Inflammatory macrophage treated with lipopolysaccharide for 1 hour (primary cell): ENCODE data around the gene HDAC8.
"Not testable (repeated sequence)": the region's sequence is repeated elsewhere in the genome, so short reads cannot be mapped to it uniquely, and the experiment has no call there.

Experiments used
- DNase-seq, 2 donors: peaks; one replicate each; pipeline ENCODE4 v3.0.0-alpha.2; 2020 to 2022

The HDAC8 gene

DNA sequence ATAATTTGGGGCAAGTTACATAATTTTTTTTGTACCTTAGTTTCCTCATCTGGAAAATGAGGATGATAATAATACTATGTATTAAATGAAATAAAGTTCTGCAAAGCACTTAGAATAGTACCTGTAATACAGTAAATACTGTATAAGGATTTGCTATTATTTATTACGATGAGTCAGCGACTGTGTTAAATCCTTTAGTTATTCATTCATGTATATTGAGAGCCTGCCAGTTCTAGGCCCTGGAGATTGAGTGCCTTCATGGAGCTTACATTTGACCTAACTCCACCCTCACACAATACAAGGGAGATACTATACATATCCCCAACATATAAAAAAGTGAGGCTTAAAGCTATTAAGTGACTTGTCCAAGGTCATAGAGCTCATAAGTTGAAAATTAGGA, 199.9 kb downstream of the HDAC8 start:
- DNase-seq: no peak

DNA sequence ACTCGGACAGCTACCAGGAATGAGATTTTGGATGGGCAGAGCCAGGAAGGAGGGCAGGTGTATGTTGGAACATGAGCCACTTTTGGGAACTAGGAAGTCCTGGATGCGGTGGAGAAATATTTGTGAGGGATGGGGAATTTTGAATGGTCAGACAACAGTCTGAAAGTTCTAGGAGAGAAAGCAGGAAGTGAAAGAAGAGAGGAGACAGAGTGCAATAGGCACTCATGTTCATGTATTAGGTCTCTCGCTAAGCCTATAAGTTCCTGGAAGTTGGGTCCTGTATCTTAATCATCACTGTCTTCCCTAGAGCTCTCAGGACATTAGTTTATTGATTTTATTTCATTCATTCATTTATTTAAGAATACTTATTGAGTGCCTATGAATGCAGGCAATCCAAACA, 201.2 kb downstream of the HDAC8 start:
- no peak for DNase-seq

DNA sequence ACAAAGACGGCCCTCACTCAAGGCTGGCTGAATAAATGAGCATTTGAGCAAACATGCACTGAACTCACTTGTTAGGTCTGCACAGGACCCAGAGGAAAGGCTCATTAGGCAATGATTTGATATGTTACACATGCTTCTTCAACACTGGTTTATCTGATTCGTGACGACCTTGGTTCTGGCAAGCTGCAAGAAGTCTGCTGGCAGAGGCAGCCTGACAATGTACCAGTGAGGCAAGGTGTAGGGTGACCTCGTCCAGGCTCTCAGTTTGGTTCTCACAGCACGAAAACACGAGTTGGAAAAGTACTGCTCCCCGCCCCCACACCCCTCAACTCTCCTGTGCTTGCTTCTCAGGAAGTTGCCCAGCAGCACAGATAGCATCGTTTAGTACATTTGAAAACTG, 203.8 kb downstream of the HDAC8 start:
- DNase-seq: no peak

DNA sequence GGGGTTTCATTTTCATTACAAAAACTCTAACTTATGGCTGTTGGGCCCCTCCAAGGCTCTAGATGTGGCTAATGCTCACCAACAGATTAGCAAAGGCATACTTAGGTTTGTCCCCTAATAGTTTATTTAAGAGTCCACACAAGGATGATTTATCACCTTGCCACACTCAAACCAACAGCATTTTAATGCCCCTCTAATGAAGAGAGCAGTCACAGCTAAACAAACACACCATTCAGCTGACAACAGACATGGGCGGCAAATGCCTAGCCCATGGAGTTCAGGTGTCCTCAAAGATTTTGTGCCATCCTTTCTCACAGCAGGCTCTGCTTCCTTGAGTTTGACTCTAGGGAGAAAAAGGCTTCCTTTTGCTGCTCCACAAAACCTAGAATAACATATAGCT, 205.1 kb downstream of the HDAC8 start:
- DNase-seq: no peak

DNA sequence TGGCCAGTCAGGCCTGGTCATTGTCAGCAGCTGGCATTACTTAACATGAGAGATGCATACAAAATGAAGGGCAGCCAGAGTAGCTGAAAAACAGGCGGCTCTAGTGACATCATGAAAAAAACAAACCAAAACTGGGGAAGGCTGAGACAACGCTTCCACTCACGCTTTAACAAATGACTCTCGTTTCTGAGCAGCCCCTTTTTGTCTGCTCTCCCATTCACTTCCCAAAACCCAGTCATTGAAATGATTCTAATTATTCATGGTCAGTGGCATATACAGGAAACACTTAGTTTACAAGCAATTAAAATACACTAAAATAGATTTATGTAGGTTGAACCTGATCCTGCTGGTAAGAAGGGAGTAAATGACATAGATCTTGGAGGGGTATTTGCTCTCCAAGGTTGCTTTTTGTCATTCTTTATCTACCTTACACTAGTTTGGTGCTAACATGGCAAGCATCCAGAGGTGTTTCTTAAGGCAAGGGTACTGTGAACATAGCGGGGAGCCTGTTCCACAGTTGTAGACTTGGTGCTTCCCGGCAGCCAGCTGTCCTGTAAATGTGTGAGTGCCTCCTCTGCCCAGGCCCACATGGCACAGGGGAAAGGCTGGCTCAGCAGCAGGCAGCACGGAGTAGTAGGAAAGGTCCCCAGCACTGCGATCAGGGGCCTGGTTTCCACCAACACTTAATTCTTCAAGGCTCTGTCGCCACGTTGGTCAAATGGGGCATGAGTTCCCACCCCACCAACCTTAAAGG, 205.8 kb downstream of the HDAC8 start:
- DNase-seq: no peak

DNA sequence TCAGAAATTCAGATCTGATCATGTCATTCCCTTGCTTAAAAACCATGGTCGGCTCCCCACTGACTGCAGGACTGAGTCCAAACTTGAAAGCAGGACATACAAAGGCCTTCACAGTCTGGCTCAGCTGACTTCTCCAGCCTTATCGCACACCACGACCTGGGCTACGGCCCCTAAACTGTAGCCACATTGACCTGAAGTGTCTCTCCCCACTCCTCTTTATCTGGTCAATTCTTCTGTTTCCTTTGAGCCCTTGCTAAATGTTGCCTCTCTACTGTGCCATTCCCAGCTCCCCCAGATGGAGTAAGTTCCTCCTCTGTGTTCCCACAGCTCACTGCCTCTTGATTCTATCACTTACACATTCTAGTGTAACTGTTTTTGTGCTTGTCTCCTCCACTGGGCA, 206.5 kb downstream of the HDAC8 start:
- no peak for DNase-seq

DNA sequence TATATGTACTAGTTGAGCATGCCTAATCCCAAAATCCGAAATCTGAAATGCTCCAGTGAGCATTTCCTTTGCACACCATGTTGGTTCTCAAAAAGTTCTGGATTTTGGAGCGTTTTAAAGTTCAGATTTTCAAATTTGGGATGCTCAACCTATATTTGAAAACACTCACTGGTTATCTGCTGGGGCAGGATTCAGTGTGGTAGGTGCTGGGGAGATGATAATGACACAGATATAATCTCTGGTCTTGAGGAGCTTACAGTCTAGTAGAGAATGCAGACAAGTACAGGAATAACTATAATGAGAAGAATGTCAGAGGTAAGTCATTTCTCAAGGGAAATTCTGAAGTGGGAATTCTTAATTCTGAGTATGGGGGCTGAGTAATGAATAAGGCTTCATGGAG, 207.5 kb downstream of the HDAC8 start:
- DNase-seq: no peak

DNA sequence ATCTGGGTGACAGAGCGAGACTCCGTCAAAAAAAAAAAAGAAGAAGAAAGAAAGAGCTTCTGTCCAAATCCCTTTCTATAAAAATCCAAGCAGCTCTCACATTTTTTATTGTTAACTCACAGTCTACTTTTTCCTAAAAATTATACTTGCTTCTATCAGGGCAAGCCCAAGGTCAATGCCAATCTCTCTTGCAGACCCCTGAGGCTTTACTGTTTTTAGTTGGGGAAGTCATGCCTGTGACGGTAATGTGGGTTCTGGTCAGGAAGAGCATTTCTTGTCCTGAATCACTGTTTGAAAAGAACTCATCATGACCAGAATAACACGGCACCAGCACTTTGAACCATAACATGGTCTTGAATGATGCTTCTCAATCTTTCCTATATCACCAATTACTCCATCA, 212.3 kb downstream of the HDAC8 start:
- DNase-seq: no peak

DNA sequence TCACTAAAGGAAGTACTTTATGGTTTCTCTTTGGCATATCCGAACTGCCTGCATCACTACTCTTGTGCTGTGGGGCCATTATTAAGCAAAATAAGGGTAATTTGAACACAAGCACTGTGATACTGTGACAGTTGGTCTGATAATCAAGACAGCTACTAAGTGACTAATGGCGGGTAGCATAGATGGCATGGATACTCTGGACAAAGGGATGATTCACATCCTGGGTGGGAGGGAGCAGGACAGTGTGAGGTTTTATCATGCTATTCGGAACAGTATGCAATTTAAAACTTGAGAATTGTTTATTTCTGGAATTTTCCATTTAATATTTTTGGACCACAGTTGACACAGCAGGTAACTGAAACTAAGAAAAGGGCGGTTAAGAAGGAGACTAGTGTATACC, 214.3 kb downstream of the HDAC8 start:
- DNase-seq: no peak

DNA sequence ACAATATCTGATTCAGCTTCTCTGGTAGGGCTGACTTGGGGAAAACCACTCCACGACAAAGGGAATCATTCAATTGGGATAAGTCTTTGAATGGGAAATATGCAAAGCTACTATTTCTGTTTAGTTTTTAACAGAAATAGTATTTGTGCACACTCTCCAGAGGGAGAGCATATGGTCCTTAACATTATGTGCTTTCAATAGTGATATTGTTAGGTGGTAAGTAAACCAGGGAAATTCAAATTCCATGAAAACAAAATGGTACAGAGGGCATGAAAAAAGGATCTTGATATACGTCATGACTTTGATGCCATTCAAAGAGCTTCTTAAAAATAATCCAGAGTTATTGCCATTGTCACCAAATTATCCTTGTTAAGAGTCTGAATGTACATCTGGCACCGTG, 219.9 kb downstream of the HDAC8 start:
- DNase-seq: no peak

DNA sequence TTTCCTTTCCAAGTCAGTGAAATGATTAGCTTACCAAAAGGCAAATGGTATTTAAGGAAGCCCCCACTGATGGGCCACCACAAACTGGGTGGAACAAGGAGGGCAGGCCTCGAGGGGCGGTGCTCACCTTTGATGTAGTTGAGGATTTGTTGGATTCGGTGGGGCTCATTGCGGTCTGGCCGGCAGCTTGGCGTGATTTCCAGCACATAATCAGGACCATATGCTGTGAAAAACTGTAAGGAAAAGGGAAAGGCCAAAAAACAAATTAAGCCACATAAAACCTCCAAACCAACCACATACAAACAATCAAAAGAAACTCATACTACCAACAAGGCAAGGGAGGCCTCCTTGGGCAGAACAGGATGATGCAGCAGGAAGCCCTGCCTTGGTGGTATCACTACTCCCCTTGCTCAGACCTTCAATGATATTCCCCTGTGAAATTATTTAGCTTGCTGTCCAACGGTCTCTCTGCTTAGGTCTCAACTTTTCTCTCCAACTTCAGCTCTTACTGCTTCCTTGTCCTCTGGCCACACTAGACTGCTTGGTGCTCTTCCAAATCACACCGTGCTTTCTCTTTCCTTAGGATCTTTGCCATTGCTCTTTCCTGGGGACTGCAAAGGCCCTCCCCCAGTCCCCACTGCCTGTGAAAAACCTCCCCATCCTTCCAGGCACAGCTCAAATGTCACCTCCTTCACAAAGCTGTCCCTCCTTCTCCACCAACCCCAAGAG, 220.9 kb downstream of the HDAC8 start:
- no peak for DNase-seq

DNA sequence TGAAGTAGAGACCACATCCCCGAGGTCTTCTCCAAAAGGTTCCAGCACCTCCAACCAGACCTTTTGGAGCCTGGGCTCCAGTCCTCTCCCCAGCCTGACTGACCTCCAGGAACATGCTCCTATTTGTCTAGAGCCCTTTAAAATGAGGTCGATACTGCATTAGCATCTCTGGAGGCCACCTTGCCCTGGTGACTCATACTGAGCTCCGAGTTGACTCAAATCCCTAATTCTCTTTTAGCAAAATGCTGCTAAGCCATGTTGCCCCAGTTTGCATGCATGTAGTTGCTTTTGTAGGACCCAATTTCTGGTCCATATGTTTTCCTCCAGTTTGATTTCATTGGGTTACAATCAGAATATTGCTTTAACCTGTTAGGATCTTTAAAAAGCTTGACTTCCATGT, 223.5 kb downstream of the HDAC8 start:
- no peak for DNase-seq

DNA sequence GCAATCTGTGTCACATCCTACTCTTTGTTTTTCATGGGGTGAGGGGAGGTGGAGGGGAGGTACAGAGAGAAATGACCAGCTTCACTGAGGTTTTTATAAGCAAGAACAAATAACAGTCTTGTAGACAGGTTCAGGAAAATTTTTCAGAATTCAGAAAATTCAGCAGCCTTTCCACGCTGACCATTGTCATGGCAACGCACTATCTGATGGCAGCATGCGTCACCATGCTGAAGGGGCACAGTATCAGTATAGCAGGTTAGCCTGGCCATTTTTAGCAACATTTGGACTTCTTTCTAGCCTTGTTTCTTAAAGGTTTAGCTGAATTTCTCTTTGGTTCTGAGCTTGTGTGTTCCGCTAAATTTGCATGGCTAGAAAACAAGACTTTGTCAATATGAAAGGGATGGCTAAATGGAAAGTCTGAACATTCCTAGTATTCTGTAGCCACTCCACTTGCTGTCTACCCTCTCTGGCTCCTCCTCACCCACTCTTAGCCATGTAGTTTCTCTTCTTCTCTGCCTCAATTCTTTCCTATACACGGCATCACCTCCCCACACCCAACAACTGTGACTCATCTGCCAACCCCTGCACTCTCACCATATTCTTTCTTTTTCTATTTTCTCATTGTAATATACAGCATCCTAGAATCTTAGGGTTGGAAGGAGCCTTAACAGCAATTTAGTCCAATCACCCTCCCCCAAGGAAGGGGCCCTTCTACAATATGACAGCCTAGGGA, 224.2 kb downstream of the HDAC8 start:
- no peak for DNase-seq

DNA sequence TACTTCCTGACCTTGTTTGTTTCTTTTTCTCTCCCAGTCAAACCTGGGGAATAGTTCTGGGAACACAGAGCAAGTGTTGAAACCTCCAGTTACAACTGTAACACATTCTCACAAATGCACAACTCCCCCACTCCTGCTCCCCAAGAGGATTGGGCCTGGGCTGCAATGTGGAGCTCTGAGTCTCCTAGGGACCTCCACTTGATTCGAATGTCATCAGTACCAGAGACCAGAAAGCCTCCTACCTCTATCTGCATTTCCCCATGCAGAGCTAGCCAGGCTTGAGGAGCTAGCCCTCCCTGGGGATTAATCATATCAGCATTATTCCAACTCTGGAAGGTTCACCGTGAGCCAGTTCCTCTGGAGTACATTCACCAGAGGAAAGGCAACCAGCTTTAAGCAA, 225.3 kb downstream of the HDAC8 start:
- no peak for DNase-seq

DNA sequence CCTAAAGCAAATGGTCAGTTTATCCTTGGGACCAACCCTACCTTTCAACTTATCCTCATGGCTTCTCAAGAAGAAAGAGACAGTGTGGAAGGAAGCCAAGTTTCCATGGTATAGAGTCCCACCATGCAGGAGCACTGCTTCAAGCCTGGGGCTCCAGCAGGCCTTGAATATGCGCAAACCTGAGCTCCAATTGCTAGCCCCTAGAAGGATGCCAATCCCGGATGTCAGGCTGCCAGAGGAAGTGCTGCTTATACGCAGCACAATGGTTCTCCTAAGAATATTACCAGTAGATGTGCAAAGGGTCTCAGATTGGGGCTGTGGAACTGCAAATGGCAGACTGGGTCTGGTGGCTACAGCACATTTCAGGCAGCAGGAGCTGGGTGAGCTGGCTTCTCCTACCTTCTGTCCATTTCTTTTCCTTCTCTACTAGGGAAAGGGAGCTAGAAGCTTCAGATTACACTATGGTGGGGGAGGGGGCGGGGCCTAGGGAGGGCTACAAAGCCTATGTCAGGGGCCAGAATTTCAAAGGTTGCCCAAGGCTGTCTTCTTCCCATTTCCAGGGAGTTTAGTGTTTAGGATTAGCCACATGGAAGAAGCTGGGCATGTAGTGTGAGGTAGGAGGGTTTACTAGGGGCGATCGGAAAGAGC, 226.2 kb downstream of the HDAC8 start:
- no peak for DNase-seq

DNA sequence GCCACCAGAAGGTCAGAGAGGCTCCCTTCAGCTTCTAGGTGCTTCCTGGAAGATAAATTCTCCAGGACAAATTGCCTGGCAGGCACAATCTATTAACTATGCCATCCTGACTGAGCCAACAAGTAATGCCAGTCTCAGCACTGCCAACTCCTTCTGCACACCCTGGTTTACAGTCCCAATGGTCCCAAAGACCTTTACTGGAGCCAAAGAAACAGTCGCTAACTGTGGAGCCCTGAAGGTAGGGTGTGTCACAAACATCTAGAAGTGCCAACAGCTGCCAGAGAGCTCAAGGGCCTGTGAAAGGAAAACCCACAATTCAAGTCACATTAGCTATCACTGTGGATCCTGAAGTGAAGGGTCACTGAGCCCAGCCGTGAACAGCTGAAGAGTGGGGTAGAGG, 232.0 kb downstream of the HDAC8 start:
- DNase-seq: no peak

DNA sequence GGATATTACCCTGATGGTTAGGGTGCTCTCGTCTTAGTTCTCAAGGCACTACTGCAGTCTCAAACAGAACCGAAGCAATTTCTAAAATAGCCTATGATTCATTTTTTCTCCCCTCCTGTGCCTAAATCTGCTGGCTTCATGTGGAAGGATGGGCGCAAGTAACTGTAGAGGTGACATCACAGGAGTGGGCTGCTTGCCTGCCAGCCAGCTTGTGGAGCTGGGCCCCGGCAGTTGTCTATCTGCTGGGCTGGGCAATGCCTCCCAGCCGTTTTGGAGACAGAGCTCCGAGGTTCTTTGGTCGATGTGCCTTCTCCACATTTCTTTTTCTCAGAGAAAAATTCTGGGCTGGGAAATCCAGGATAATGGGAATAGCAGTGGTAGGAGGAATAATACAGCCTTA, 232.6 kb downstream of the HDAC8 start:
- no peak for DNase-seq

DNA sequence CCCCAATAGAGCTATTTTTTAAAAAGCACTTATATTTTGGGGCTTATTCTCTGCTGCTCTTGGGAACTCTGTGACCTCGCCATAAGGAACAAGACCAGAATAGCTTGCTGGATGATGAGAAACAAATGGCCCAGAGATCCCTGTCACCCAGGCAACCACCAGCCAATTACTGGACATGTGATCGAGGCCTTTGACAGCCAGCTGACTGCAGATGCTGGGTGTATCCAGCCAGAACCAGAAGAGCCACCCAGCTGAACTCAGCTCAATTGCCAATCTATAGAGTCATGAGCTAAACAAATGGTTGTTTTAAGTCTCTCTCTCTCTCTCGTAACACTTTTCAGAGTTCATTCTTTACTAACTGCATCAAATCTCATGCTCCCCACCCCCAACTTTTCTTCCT, 242.5 kb downstream of the HDAC8 start:
- DNase-seq: no peak

DNA sequence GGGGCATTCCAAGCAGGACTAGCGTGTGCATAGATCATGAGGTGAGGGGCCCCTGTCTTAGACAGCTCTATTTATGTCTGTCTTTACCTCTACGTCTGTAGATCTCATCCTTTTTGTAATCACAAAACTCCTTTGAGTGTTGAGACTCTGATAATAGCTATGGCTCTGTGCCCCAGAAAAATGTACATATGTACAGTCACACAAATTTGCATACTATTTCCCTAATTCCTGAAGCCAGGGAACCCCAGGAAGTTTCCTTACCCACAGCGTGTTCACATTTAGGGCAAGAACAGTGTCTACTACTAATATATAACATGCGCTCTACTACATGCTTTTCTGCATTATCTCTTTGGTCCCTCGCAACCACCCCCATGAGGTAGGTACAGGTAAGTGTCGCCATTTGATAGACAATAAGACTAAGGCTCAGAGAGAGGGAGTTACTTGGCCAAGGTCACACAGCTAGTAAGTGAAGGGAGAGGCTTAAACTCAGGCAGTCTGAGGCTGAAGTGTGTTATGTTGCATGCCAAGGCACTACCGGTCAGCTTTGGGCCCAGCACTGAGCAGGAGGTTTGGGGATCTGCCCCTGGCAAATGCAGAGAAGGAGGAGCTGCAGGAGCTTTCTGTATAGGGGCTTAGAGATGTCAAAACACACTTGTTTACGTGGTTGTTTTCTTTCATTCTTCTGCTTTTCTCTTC, 245.9 kb downstream of the HDAC8 start:
- DNase-seq: no peak

DNA sequence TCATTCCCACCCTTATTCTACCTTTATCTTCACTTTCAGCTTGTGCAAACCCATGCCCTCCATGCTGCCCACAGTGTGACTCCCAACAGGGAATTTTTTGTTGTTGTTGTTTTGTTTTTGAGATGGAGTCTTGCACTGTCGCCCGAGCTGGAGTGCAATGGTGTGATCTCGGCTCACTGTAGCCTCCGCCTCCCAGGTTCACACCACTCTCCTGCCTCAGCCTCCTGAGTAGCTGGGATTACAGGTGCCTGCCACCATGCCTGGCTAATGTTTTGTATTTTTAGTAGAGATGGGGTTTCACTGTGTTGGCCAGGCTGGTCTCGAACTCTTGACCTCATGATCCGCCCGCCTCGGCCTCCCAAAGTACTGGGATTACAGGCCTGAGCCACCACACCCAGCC, 253.0 kb downstream of the HDAC8 start:
- not testable (repeated sequence) for DNase-seq

DNA sequence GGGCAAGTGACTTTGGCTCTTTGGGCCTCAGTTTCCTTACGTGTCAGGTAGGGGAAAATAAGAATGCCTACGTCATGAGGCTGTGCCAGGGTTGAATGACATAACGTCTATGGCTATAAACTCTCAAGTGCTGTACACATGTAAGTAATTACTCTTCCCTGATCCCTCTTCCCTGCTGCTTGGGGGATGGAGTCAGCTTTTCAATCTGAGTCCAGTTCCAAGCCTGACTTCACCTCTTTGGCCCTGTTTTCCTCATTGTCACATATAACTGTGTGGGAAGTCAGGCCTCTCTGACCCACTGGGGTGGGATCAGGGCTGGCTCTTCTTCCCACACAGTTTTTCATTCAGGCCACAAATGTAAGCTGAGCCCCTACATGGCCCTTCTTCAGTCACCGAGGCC, 255.5 kb downstream of the HDAC8 start:
- no peak for DNase-seq

DNA sequence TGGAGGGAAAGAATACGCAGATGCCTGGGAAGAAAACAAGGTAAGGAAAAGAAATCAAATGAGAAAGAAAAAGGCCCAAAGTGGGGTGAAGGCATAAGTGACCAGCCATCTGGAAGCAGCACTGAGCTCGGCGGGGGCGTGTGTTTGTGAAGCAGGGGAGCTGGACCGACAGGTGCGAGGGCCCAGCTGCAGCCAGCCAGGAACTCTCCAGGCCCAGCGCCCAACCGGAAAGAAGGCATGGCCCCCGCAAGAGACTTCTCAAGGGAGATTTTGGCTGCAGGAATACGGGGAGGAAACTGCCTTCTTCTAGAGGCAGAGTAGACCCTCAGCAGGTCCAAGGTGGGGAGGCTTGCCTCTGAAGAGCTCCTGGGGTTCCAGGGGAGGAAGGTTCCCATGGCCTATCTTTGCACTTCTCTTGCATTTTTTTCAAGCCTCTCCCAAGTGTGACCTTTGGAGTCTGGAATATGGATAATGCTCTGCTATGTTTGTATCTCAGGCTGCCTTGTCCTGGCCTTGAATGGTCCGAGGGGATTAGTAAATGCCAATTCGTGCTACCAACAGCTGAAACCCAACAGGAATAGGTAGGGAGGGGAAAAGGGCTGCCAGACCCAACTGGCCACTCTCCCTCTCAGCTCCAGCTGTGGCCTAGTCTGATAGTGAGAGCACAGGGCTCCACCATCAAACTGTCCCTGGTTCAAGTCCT, 256.1 kb downstream of the HDAC8 start:
- DNase-seq: no peak
